ENCODE data around the gene PRIMPOL. TPM values are rescaled to one million over a fixed set of nuclear protein-coding genes. Genes with fewer than 3 reads are reported as not detected.
A peak's percentile ranks its signal among the peaks of the same experiment; 100 is the strongest.

PRIMPOL gene
- polyA plus RNA-seq, 3 donors = 23.4 to 36.5 (median 36.3) TPM

- DNase-seq = no peak
Observed at GRCh38 chr4:184660978-184661377, 11.4 kb downstream of the PRIMPOL start.

GRCh38 chr4:184662236-184662635 lies 12.7 kb downstream of the PRIMPOL start:
- DNase-seq = no peak

GRCh38 chr4:184664445-184665210 lies 15.1 kb downstream of the PRIMPOL start:
- no peak for DNase-seq

- DNase-seq = no peak
Observed at GRCh38 chr4:184666670-184667069, 17.1 kb downstream of the PRIMPOL start.

GRCh38 chr4:184668096-184668495 lies 18.6 kb downstream of the PRIMPOL start:
- no peak for DNase-seq

GRCh38 chr4:184668511-184669114 lies 19.1 kb downstream of the PRIMPOL start:
- no peak for DNase-seq

GRCh38 chr4:184669251-184669650 lies 19.7 kb downstream of the PRIMPOL start:
- no peak for DNase-seq

GRCh38 chr4:184671101-184671500 lies 21.6 kb downstream of the PRIMPOL start:
- no peak for DNase-seq

GRCh38 chr4:184672741-184673140 lies 23.2 kb downstream of the PRIMPOL start:
- no peak for DNase-seq

GRCh38 chr4:184674011-184674410 lies 24.5 kb downstream of the PRIMPOL start:
- DNase-seq = no peak

GRCh38 chr4:184675018-184675417 lies 25.5 kb downstream of the PRIMPOL start:
- no peak for DNase-seq

GRCh38 chr4:184675821-184676492 lies 26.4 kb downstream of the PRIMPOL start:
- DNase-seq = no peak

- no peak for DNase-seq
Observed at GRCh38 chr4:184680698-184681097, 31.2 kb downstream of the PRIMPOL start.

GRCh38 chr4:184681916-184682315 lies 32.4 kb downstream of the PRIMPOL start:
- DNase-seq = no peak

- DNase-seq = no peak
Observed at GRCh38 chr4:184684491-184685189, 35.1 kb downstream of the PRIMPOL start.

GRCh38 chr4:184688005-184688404 lies 38.5 kb downstream of the PRIMPOL start:
- no peak for DNase-seq

GRCh38 chr4:184688447-184688846 lies 38.9 kb downstream of the PRIMPOL start:
- DNase-seq = peak; percentile 1

GRCh38 chr4:184689681-184690080 lies 40.1 kb downstream of the PRIMPOL start:
- no peak for DNase-seq

GRCh38 chr4:184693056-184693455 lies 43.5 kb downstream of the PRIMPOL start:
- no peak for DNase-seq

GRCh38 chr4:184694412-184694956 lies 44.9 kb downstream of the PRIMPOL start:
- DNase-seq = no peak

GRCh38 chr4:184695178-184695896 lies 45.8 kb downstream of the PRIMPOL start:
- no peak for DNase-seq

Measured in renal pelvis (tissue), 4 donors.